ENCODE measurements around the gene KEAP1.

KEAP1 gene

DNA sequence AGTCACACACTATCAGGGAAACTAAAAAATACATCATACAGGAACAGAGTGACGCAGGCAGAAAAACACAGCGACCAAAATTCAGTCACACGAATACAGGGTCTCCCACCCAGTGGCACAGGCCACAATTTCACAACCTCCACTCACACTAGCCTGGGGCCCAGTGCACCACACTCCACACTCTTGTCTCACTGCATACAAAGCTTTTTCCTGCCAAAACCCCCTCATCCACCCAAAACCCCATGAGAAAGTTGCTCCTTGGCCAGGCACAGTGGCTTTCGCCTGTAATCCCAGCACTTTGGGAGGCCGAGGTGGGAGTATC lies 12.9 kb upstream of the KEAP1 start:
- no peak for DNase-seq
- Histone ChIP-seq H3K79me2 (ENCODE audit: control insufficient read depth, insufficient read depth, low read length, poor library complexity) (peaks cover 2% of the 10 kb centered on the region), H2BK120ac (ENCODE audit: insufficient read depth, low read length, poor library complexity) (no peak overlapping the region), H3K9ac (ENCODE audit: low read length) (no peak overlapping the region), H3K14ac (ENCODE audit: low read length) (no peak overlapping the region), H4K12ac (ENCODE audit: low read depth, low read length) (no peak overlapping the region), H4K91ac (ENCODE audit: low read depth, low read length) (no peak overlapping the region), H3K27ac (ENCODE audit: low read depth, low read length) (no peak overlapping the region), H3K4me2 (ENCODE audit: low read length) (no peak overlapping the region), H3K4me3 (ENCODE audit: low read depth, low read length) (no peak overlapping the region), H3K36me3 (ENCODE audit: control insufficient read depth in 1 of 2, insufficient read depth in 2 of 2, low read length in 2 of 2) (no peaks in the 10 kb centered on the region), H2BK12ac (ENCODE audit: low read length) (no peak overlapping the region), H3K27me3 (ENCODE audit: insufficient read depth, low read length) (peaks cover 8% of the 10 kb centered on the region), H2AK5ac (ENCODE audit: low read length) (no peak overlapping the region), H3K9me3 (ENCODE audit: insufficient read depth, low read depth, low read length) (peaks cover 4% of the 10 kb centered on the region), H3K4ac (ENCODE audit: low read depth, low read length) (no peak overlapping the region), H3K18ac (ENCODE audit: low read length) (no peak overlapping the region), H2BK5ac (ENCODE audit: low read depth, low read length, poor library complexity) (no peak overlapping the region), H3K23ac (ENCODE audit: low read length) (no peak overlapping the region), H4K8ac (ENCODE audit: low read depth, low read length) (no peak overlapping the region), H3K79me1 (ENCODE audit: low read length) (no peaks in the 10 kb centered on the region), H2AFZ (ENCODE audit: insufficient read depth, low read length, poor library complexity) (no peak overlapping the region), H3K4me1 (ENCODE audit: control insufficient read depth in 1 of 2, insufficient read depth in 2 of 2, low read length in 2 of 2) (peaks cover 5 to 10% of the 10 kb centered on the region in 2 experiments)
- no CpG with 5 or more reads among the region's 5 CpGs for WGBS (ENCODE audit: extremely low coverage, insufficient coverage, insufficient read length)

DNA sequence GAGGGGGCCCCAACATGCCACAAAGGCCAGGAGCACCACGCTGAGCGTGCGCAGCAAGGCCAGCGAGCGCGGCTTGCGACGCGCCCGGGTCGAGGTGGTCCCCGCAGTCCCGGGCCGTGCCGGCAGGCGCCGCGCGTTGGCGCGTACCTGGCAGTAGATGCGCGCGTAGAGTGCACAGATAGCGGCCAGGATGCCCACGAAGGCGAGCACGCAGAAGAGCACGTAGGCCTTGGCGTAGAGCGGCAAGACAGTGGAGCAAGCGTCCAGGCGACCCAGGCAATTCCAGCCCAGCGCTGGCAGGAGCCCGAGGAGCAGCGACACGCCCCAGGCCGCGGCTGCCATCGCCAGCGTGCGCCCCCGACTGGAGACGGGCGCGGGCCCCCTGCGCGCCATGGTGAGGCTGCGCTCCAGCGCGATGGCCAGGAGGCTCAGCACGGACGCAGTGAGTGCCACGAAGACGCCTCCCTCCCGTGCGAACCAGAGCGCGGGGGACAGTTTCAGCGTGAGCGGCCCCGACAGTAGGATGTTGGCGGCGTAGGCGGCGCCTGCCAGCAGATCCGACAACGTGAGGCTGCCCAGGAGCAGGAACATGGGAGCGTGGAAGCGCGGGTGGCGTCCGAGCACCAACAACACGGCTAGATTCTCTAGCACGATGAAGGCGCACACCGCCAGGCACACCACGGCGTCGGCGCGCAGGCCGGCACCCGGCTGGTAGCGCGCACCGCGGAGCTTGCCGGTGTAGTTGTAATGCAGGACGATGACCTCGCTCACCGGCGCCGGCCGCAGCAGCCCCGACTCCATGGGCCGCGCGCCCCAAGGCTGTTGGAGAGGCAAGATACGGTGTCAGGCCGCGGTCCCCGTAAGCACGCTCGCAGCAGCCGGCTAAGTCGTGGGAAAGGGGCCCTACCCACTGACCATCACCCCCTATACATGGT lies 11.3 kb upstream of the KEAP1 start:
- Histone ChIP-seq H4K91ac (ENCODE audit: low read depth, low read length) (no peak overlapping the region), H4K8ac (ENCODE audit: low read depth, low read length) (no peak overlapping the region), H3K79me2 (ENCODE audit: control insufficient read depth, insufficient read depth, low read length, poor library complexity) (peaks cover 2% of the 10 kb centered on the region), H3K4me1 (ENCODE audit: control insufficient read depth in 1 of 2, insufficient read depth in 2 of 2, low read length in 2 of 2) (peaks cover 11 to 16% of the 10 kb centered on the region in 2 experiments), H3K23ac (ENCODE audit: low read length) (no peak overlapping the region), H3K14ac (ENCODE audit: low read length) (no peak overlapping the region), H3K36me3 (ENCODE audit: control insufficient read depth in 1 of 2, insufficient read depth in 2 of 2, low read length in 2 of 2) (no peaks in the 10 kb centered on the region), H2BK5ac (ENCODE audit: low read depth, low read length, poor library complexity) (no peak overlapping the region), H2AFZ (ENCODE audit: insufficient read depth, low read length, poor library complexity) (no peak overlapping the region), H3K9ac (ENCODE audit: low read length) (no peak overlapping the region), H2BK12ac (ENCODE audit: low read length) (no peak overlapping the region), H3K4ac (ENCODE audit: low read depth, low read length) (no peak overlapping the region), H4K12ac (ENCODE audit: low read depth, low read length) (no peak overlapping the region), H3K4me3 (ENCODE audit: low read depth, low read length) (peak overlapping the region; percentile 34), H3K9me3 (ENCODE audit: insufficient read depth, low read depth, low read length) (peaks cover 4% of the 10 kb centered on the region), H3K79me1 (ENCODE audit: low read length) (no peaks in the 10 kb centered on the region), H2BK120ac (ENCODE audit: insufficient read depth, low read length, poor library complexity) (no peak overlapping the region), H2AK5ac (ENCODE audit: low read length) (no peak overlapping the region), H3K27ac (ENCODE audit: low read depth, low read length) (no peak overlapping the region), H3K18ac (ENCODE audit: low read length) (no peak overlapping the region), H3K4me2 (ENCODE audit: low read length) (no peak overlapping the region), H3K27me3 (ENCODE audit: insufficient read depth, low read length) (peaks cover 8% of the 10 kb centered on the region)
- WGBS (ENCODE audit: extremely low coverage, insufficient coverage, insufficient read length), result no CpG with 5 or more reads among the region's 107 CpGs
- peak in 1 of 2 donors; percentile 27 for DNase-seq

GRCh38 chr19:10513223-10513622 lies 10.1 kb upstream of the KEAP1 start:
- no peaks in the 10 kb centered on the region for H3K36me3 ChIP-seq (ENCODE audit: control insufficient read depth in 1 of 2, insufficient read depth in 2 of 2, low read length in 2 of 2)
- no peak overlapping the region for H3K14ac ChIP-seq (ENCODE audit: low read length)
- no peaks in the 10 kb centered on the region for H3K79me1 ChIP-seq (ENCODE audit: low read length)
- no peak overlapping the region for H3K4ac ChIP-seq (ENCODE audit: low read depth, low read length)
- H2BK12ac ChIP-seq (ENCODE audit: low read length), result no peak overlapping the region
- no peak overlapping the region for H3K18ac ChIP-seq (ENCODE audit: low read length)
- no peak overlapping the region for H4K12ac ChIP-seq (ENCODE audit: low read depth, low read length)
- peaks cover 4% of the 10 kb centered on the region for H3K9me3 ChIP-seq (ENCODE audit: insufficient read depth, low read depth, low read length)
- H3K27me3 ChIP-seq (ENCODE audit: insufficient read depth, low read length), result peaks cover 5% of the 10 kb centered on the region
- no peak overlapping the region for H2BK120ac ChIP-seq (ENCODE audit: insufficient read depth, low read length, poor library complexity)
- no peak overlapping the region for H2AK5ac ChIP-seq (ENCODE audit: low read length)
- H3K9ac ChIP-seq (ENCODE audit: low read length), result no peak overlapping the region
- no peak overlapping the region for H3K23ac ChIP-seq (ENCODE audit: low read length)
- H4K8ac ChIP-seq (ENCODE audit: low read depth, low read length), result no peak overlapping the region
- peak; percentile 95 to 97 for DNase-seq
- WGBS (ENCODE audit: extremely low coverage, insufficient coverage, insufficient read length), result no CpG with 5 or more reads among the region's 7 CpGs
- no peak overlapping the region for H2BK5ac ChIP-seq (ENCODE audit: low read depth, low read length, poor library complexity)
- H3K4me2 ChIP-seq (ENCODE audit: low read length), result no peak overlapping the region
- no peak overlapping the region for H3K27ac ChIP-seq (ENCODE audit: low read depth, low read length)
- peaks cover 2% of the 10 kb centered on the region for H3K79me2 ChIP-seq (ENCODE audit: control insufficient read depth, insufficient read depth, low read length, poor library complexity)
- H4K91ac ChIP-seq (ENCODE audit: low read depth, low read length), result no peak overlapping the region
- peaks cover 11 to 13% of the 10 kb centered on the region in 2 experiments for H3K4me1 ChIP-seq (ENCODE audit: control insufficient read depth in 1 of 2, insufficient read depth in 2 of 2, low read length in 2 of 2)
- H3K4me3 ChIP-seq (ENCODE audit: low read depth, low read length), result no peak overlapping the region
- H2AFZ ChIP-seq (ENCODE audit: insufficient read depth, low read length, poor library complexity), result no peak overlapping the region

- WGBS (ENCODE audit: extremely low coverage, insufficient coverage, insufficient read length), result no CpG with 5 or more reads among the region's 15 CpGs
- H2BK12ac ChIP-seq (ENCODE audit: low read length), result no peak overlapping the region
- peaks cover 4% of the 10 kb centered on the region for H3K9me3 ChIP-seq (ENCODE audit: insufficient read depth, low read depth, low read length)
- H3K4me2 ChIP-seq (ENCODE audit: low read length), result peak overlapping the region; percentile 38
- no peaks in the 10 kb centered on the region for H3K36me3 ChIP-seq (ENCODE audit: control insufficient read depth in 1 of 2, insufficient read depth in 2 of 2, low read length in 2 of 2)
- H3K14ac ChIP-seq (ENCODE audit: low read length), result no peak overlapping the region
- H3K79me1 ChIP-seq (ENCODE audit: low read length), result no peaks in the 10 kb centered on the region
- DNase-seq, result peak; percentile 87 to 92
- no peak overlapping the region for H3K27ac ChIP-seq (ENCODE audit: low read depth, low read length)
- H3K27me3 ChIP-seq (ENCODE audit: insufficient read depth, low read length), result no peaks in the 10 kb centered on the region
- H3K9ac ChIP-seq (ENCODE audit: low read length), result no peak overlapping the region
- no peak overlapping the region for H3K23ac ChIP-seq (ENCODE audit: low read length)
- H3K4me3 ChIP-seq (ENCODE audit: low read depth, low read length), result no peak overlapping the region
- H4K12ac ChIP-seq (ENCODE audit: low read depth, low read length), result peak overlapping the region; percentile 2
- peaks cover 6% of the 10 kb centered on the region in 2 experiments for H3K4me1 ChIP-seq (ENCODE audit: control insufficient read depth in 1 of 2, insufficient read depth in 2 of 2, low read length in 2 of 2)
- no peak overlapping the region for H3K4ac ChIP-seq (ENCODE audit: low read depth, low read length)
- H2BK120ac ChIP-seq (ENCODE audit: insufficient read depth, low read length, poor library complexity), result no peak overlapping the region
- peak overlapping the region; percentile 25 for H2AFZ ChIP-seq (ENCODE audit: insufficient read depth, low read length, poor library complexity)
- H4K91ac ChIP-seq (ENCODE audit: low read depth, low read length), result peak overlapping the region; percentile 7
- no peak overlapping the region for H3K18ac ChIP-seq (ENCODE audit: low read length)
- no peak overlapping the region for H2BK5ac ChIP-seq (ENCODE audit: low read depth, low read length, poor library complexity)
- no peak overlapping the region for H2AK5ac ChIP-seq (ENCODE audit: low read length)
- H4K8ac ChIP-seq (ENCODE audit: low read depth, low read length), result no peak overlapping the region
- no peaks in the 10 kb centered on the region for H3K79me2 ChIP-seq (ENCODE audit: control insufficient read depth, insufficient read depth, low read length, poor library complexity)
Observed at GRCh38 chr19:10510301-10510802, 7.2 kb upstream of the KEAP1 start.
